Measurements from ENCODE around the gene PXDN.

The PXDN gene

DNA sequence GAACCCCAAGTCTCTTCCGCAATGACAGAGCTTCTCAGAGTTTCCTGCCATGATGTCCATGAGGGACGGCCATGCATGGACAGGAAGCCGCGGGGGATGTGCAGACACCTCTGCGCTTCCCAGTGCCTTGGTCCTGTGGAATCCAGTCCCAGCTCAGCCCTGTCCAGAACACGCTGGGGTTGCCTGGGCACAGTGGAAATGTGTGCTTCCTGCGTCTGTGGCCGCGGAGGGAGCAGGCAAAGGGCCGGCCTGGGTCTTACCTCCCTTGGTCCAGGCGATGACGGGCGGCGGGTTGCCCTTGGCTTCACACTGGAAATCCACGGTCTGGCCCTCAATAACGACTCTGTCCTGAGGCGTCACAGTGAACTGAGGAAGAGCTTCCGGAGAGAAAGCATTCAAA is 79.6 kb downstream of the PXDN start:
- Histone ChIP-seq H4K20me1 (ENCODE audit: insufficient read depth, low read length, poor library complexity, severe bottlenecking) (no peaks in the 10 kb centered on the region), H3K9ac (ENCODE audit: low read depth, low read length, poor library complexity, severe bottlenecking) (no peak overlapping the region), H3K79me2 (ENCODE audit: insufficient read depth, low read length) (no peaks in the 10 kb centered on the region), H2AFZ (ENCODE audit: low read length) (no peak overlapping the region), H3K9me2 (replicated peaks; ENCODE audit: low read depth, low read length) (no peaks in the 10 kb centered on the region), H3K4me1 (ENCODE audit: insufficient read depth, low read length, poor library complexity, severe bottlenecking) (no peaks in the 10 kb centered on the region), H3K4me2 (ENCODE audit: low read depth, low read length, poor library complexity, severe bottlenecking) (no peak overlapping the region), H3K4me3 (ENCODE audit: low read length, poor library complexity, severe bottlenecking) (no peak overlapping the region), H3K27me3 (ENCODE audit: insufficient read depth, low read length, poor library complexity, severe bottlenecking) (no peaks in the 10 kb centered on the region), H3F3A (ENCODE audit: low read depth) (no peaks in the 10 kb centered on the region), H3K36me3 (ENCODE audit: insufficient read depth, low read length) (peaks cover 70% of the 10 kb centered on the region), H3K9me3 (ENCODE audit: insufficient read depth, low read depth, low read length) (no peaks in the 10 kb centered on the region)
- TF ChIP-seq, protein P1, sequence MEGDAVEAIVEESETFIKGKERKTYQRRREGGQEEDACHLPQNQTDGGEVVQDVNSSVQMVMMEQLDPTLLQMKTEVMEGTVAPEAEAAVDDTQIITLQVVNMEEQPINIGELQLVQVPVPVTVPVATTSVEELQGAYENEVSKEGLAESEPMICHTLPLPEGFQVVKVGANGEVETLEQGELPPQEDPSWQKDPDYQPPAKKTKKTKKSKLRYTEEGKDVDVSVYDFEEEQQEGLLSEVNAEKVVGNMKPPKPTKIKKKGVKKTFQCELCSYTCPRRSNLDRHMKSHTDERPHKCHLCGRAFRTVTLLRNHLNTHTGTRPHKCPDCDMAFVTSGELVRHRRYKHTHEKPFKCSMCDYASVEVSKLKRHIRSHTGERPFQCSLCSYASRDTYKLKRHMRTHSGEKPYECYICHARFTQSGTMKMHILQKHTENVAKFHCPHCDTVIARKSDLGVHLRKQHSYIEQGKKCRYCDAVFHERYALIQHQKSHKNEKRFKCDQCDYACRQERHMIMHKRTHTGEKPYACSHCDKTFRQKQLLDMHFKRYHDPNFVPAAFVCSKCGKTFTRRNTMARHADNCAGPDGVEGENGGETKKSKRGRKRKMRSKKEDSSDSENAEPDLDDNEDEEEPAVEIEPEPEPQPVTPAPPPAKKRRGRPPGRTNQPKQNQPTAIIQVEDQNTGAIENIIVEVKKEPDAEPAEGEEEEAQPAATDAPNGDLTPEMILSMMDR (conservative IDR thresholded peaks at IDR 0.05; ENCODE audit: low read length) = no peak
- no peak for TF ChIP-seq EZH2phosphoT487 (IDR thresholded peaks at IDR 0.05; ENCODE audit: borderline replicate concordance)

DNA sequence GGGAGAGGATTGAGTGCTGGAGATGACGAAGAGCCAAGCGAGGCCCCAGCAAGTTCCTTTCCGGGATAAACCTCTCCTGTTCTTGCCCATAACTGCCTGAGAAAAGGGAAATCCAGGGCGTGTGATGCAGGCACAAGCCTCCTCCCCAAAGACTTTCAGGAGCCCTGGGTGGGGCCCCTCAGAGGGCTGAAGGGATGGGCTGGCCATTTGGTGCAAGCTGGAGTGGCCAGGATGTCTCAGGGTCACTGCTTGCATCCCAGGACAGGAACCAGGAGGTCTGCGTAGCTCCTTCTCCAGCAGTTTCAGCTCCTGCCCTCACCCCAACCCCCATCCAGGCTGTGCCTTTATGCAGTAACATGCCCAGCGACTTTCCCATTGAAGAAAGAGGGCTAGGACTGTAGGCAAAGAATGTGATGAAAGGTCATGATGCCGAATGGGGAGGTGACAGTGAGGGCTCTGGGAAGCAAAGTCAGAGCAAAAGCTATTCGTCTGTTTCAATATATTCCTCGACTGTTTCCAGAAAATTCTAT is 80.2 kb downstream of the PXDN start:
- Histone ChIP-seq H3F3A (ENCODE audit: low read depth) (no peaks in the 10 kb centered on the region), H2AFZ (ENCODE audit: low read length) (no peak overlapping the region), H3K36me3 (ENCODE audit: insufficient read depth, low read length) (peaks cover 72% of the 10 kb centered on the region), H3K27me3 (ENCODE audit: insufficient read depth, low read length, poor library complexity, severe bottlenecking) (no peaks in the 10 kb centered on the region), H3K9ac (ENCODE audit: low read depth, low read length, poor library complexity, severe bottlenecking) (no peak overlapping the region), H3K9me3 (ENCODE audit: insufficient read depth, low read depth, low read length) (no peaks in the 10 kb centered on the region), H3K4me1 (ENCODE audit: insufficient read depth, low read length, poor library complexity, severe bottlenecking) (no peaks in the 10 kb centered on the region), H3K79me2 (ENCODE audit: insufficient read depth, low read length) (no peaks in the 10 kb centered on the region), H4K20me1 (ENCODE audit: insufficient read depth, low read length, poor library complexity, severe bottlenecking) (no peaks in the 10 kb centered on the region), H3K4me2 (ENCODE audit: low read depth, low read length, poor library complexity, severe bottlenecking) (no peak overlapping the region), H3K9me2 (replicated peaks; ENCODE audit: low read depth, low read length) (no peaks in the 10 kb centered on the region), H3K4me3 (ENCODE audit: low read length, poor library complexity, severe bottlenecking) (no peak overlapping the region)
- TF ChIP-seq, protein P1 (conservative IDR thresholded peaks at IDR 0.05; ENCODE audit: low read length) = no peak
- no peak for TF ChIP-seq EZH2phosphoT487 (IDR thresholded peaks at IDR 0.05; ENCODE audit: borderline replicate concordance)

GRCh38 chr2:1663621-1664020 is 80.7 kb downstream of the PXDN start:
- no peaks in the 10 kb centered on the region for H3K9me2 ChIP-seq (replicated peaks; ENCODE audit: low read depth, low read length)
- no peaks in the 10 kb centered on the region for H3K79me2 ChIP-seq (ENCODE audit: insufficient read depth, low read length)
- peaks cover 74% of the 10 kb centered on the region for H3K36me3 ChIP-seq (ENCODE audit: insufficient read depth, low read length)
- no peaks in the 10 kb centered on the region for H3K27me3 ChIP-seq (ENCODE audit: insufficient read depth, low read length, poor library complexity, severe bottlenecking)
- H3K9ac ChIP-seq (ENCODE audit: low read depth, low read length, poor library complexity, severe bottlenecking) = no peak overlapping the region
- no peak for TF ChIP-seq EZH2phosphoT487 (IDR thresholded peaks at IDR 0.05; ENCODE audit: borderline replicate concordance)
- TF ChIP-seq, protein P1 (conservative IDR thresholded peaks at IDR 0.05; ENCODE audit: low read length) = no peak
- no peak overlapping the region for H2AFZ ChIP-seq (ENCODE audit: low read length)
- H3F3A ChIP-seq (ENCODE audit: low read depth) = no peaks in the 10 kb centered on the region
- H4K20me1 ChIP-seq (ENCODE audit: insufficient read depth, low read length, poor library complexity, severe bottlenecking) = no peaks in the 10 kb centered on the region
- no peak overlapping the region for H3K4me2 ChIP-seq (ENCODE audit: low read depth, low read length, poor library complexity, severe bottlenecking)
- H3K9me3 ChIP-seq (ENCODE audit: insufficient read depth, low read depth, low read length) = no peaks in the 10 kb centered on the region
- H3K4me1 ChIP-seq (ENCODE audit: insufficient read depth, low read length, poor library complexity, severe bottlenecking) = no peaks in the 10 kb centered on the region
- H3K4me3 ChIP-seq (ENCODE audit: low read length, poor library complexity, severe bottlenecking) = no peak overlapping the region

Measured in Loucy (cell line).